SK-N-SH (cell line): ENCODE measurements around the gene NFIA.

Source experiments
- CTCF ChIP-seq: fragments of 200-600 bp; sonication (generic); IDR thresholded peaks from 2 replicates; pipeline ENCODE4 v1.6.1; 2017; ENCODE audit warnings: antibody characterized with exemption, mild to moderate bottlenecking, moderate library complexity
- EZH2phosphoT487 ChIP-seq: fragments of 200-600 bp; sonication (generic); IDR thresholded peaks from 2 replicates; pipeline ENCODE4 v1.6.1; 2017; ENCODE audit warnings: low read depth, mixed run types, mild to moderate bottlenecking, antibody characterized with exemption, moderate library complexity, borderline replicate concordance
- FOXM1 ChIP-seq: IDR thresholded peaks from 2 replicates; pipeline ENCODE4 v1.4.0; 2012; ENCODE audit warnings: low read depth, mild to moderate bottlenecking
- JUND ChIP-seq: IDR thresholded peaks from 2 replicates; pipeline ENCODE4 v1.4.0; 2012
- MAX ChIP-seq: IDR thresholded peaks from 2 replicates; pipeline ENCODE4 v1.4.0; 2012; ENCODE audit warnings: low read depth
- MEF2A ChIP-seq: IDR thresholded peaks from 2 replicates; pipeline ENCODE4 v1.4.0; 2012; ENCODE audit warnings: low read depth, borderline replicate concordance
- SIN3A ChIP-seq: IDR thresholded peaks from 2 replicates; pipeline ENCODE4 v1.6.1; 2012; ENCODE audit warnings: low read depth, mild to moderate bottlenecking, low read length, moderate library complexity, borderline replicate concordance

GRCh38 chr1:61436016-61436415 lies 353.7 kb downstream of the NFIA start:
- no peak for TF ChIP-seq CTCF
- TF ChIP-seq EZH2phosphoT487: no peak
- no peak for TF ChIP-seq JUND
- TF ChIP-seq FOXM1: no peak
- TF ChIP-seq MAX: no peak
- no peak for TF ChIP-seq MEF2A
- TF ChIP-seq SIN3A: no peak
